Limb (tissue), 2 donors: ENCODE results near the gene INTS4.
"Not testable (repeated sequence)": the region's sequence is repeated elsewhere in the genome, so short reads cannot be mapped to it uniquely, and the experiment has no call there.

ENCODE experiments used
- DNase-seq, 2 donors: peaks; one replicate each; pipeline ENCODE4 v3.0.0-alpha.2; 2016; ENCODE audit errors: extremely low spot score in 2 of 2

Gene INTS4

GRCh38 chr11:78025378-78025777 is 30.9 kb upstream of the INTS4 start:
- no peak for DNase-seq

DNA sequence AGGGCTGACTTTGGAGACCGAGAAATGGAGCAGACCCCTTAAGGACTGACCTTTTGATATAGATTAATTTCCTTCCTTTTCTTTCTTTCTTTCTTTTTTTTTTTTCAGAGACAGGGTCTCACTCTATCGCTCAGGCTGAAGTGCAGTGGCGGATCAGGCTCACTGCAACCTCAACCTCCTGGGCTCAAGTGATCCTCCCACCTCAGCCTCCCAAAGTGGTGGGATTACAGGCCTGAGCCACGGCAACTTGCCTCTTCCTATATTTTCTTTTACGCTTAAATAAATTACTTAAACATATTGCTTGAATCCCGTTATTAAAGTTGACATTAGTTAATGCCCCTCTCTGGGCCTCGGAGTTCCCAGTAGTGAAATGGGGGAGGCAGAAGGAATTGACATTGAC is 29.0 kb upstream of the INTS4 start:
- DNase-seq, result no peak

GRCh38 chr11:78022397-78023396 is 28.2 kb upstream of the INTS4 start, which contains the start of gene KCTD14:
TSS of gene KCTD14 (minus strand) at chr11:78023276. CDS start at chr11:78023249, 27 bp downstream.
- peak in 1 of 2 donors; percentile 62 for DNase-seq

DNA sequence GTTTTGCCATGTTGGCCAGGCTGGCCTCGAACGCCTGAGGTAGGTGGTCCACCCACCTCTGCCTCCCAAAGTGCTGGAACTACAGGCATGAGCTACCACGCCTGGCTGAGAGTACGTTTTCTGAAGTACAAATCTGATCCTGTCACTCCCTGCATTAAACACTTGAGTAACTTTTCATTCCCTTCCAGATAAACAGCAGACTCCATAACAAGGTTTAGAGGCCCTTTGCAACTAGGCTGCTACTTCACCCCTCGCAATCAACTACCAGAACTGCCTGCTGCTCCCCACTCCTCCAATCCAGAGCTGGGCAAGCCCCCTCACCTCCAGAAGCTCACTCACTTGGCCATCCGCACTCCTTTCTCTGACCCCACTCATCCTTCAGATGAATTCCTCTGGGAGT is 27.1 kb upstream of the INTS4 start:
- DNase-seq, result no peak

- no peak for DNase-seq
Observed at GRCh38 chr11:78020246-78020645, 25.8 kb upstream of the INTS4 start.

DNA sequence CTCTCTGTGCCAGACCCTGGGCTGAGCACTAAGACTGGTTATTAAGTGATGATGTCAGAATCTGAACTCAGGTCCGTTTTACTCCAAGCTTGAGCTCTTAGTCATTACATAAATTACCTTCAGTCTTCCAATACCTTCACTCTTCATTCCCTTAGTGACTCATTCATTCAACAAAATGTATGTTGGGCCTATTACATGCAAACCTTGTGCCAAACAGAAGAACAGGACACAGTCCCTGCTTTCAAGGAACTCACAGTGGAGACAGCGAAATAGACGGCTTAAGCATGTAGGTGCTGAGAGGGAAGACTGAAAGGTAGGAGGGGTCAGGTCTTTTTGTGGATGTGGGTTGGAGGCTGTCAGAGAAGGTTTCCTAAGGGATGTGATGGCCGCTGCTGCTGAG is 25.3 kb upstream of the INTS4 start:
- no peak for DNase-seq

DNA sequence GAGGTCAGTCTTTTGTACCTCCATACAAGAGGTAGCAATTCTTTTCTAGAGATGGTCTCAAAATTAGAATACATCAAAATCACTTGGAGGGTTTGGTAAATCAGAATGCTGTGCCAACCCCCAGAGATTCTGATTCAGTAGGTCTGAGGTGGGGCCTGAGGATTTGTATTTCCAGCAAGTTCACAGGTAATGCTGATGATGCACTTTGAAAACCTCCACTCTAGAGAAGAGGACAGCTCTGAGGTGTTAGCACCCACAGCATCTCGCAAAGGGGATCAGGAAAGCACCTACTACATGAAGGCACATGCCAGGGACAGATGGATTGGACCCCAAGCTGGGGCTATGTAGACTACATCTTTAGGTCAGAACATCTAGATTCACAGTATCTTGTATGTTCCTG is 21.4 kb upstream of the INTS4 start:
- no peak for DNase-seq

DNA sequence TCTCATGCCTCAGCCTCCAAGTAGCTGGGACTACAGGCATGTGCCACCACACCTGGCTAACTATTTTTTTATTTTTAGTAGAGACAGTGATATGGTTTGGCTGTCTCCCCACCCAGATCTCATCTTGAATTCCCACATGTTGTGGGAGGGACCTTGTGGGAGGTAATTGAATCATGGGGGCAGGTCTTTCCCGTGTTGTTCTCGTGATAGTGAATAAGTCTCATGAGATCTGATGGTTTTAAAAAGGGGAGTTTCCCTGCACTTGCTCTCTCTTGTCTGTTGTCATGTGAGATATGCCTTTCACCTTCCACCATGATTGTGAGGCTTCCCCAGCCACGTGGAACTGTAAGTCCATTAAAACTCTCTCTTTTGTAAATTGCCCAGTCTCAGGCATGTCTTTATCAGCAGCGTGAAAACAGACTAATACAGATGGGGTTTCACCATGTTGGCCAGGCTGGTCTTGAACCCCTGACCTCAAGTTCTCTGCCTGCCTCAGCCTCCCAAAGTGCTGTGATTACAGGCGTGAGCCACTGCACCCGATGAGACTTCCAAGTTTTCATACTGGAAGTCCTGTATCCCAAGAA is 20.6 kb upstream of the INTS4 start:
- DNase-seq, result not testable (repeated sequence)

DNA sequence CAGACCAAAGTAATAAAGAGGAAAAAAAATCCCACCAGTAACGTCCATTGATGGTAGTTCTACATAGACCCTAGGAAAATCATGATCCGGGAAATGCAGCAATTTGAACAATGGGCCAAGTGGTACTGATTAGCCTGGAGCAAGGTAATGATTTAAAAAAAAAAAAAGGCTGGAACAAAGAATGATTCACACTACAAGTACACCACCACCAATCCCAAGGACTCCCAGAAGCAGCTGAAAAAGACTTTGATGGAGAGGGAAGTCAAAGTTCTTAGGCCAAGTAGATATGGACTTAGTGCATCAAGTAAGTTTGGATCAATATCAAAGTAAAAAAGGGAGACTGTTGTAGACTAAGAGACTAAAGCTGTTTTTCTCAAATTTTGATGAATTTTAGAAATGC is 16.8 kb upstream of the INTS4 start:
- DNase-seq, result no peak

DNA sequence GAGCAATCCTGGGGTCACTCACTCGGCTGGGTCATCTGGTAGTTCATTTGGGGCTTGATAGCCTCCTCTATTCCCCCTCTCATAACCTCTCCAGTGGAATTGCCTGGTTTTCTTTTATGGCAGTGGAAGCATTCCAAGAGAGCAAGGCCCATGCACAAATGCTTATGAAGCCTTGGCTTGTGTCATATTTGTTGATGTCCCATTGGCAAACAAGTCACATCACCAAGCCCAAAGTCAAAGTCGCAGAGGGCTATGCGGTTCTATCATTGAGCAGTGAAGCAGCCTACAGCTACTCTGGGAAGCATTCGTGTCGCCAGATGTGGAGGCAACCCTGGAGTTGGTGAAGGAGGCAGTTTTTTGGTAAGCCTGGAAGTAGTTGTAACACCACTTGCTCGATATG is 16.3 kb upstream of the INTS4 start:
- DNase-seq, result no peak

GRCh38 chr11:78010304-78010703 is 15.8 kb upstream of the INTS4 start:
- no peak for DNase-seq

DNA sequence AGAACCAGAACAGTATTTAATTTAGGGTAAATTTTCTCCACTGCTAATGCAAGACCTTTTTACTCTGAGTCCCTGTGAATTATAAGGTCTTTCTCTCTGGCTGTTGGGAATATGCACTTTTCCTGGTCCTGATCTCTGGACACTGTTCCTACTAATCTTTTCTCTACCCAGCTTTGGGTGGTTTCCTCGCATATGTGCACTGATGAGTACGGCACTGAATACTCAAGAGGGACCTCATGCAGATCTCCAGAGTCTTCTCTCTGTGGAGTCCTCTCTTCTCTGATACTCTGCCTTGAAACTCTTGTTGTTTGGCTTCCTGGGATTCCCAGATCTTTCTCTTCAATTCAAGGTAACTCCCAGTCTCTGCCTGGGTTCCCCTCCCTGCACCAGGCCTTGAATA is 14.6 kb upstream of the INTS4 start:
- DNase-seq, result no peak

- DNase-seq, result peak in 1 of 2 donors; percentile 35
Observed at GRCh38 chr11:78000193-78000592, 5.7 kb upstream of the INTS4 start.

DNA sequence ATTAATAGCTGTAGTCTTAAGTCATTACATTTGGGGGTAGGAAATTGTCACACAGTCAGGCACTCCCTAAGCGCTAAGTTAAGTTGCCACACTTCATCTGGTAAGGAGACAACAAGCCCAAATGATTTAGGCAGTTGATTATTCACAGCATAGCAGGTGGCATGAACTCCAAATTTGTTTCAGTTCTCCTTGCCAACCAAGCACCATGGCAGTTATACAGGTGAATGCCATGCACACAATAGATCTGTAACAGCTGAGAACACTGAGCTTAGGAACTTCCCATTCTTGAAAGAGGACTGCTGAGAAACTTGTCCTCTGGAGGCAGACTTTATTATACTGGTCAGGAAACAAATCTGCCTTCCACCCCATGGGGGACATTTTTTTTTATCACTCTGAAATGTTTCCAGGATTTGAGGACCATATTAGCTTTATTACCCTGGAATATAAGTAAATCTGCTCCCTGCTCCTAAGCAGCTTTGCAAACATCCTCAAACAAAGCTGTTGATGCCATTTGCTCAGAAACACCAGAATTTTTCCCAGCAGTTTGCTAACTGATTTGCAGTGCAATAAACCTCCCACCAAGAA is 5.1 kb upstream of the INTS4 start:
- no peak for DNase-seq

- no peak for DNase-seq
Observed at GRCh38 chr11:77993902-77994301, 566 bp downstream of the INTS4 start.

GRCh38 chr11:77990981-77991380 is 3.5 kb downstream of the INTS4 start:
- DNase-seq, result no peak

DNA sequence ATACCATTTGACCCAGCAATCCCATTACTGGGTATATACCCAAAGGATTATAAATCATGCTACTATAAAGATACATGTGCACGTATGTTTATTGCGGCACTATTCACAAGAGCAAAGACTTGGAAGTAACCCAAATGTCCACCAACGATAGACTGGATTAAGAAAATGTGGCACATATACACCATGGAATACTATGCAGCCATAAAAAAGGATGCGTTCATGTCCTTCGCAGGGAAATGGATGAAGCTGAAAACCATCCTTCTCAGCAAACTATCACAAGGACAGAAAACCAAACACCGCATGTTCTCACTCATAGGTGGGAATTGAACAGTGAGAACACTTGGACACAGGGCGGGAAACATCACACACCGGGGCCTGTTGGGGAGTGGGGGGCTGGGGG is 8.0 kb downstream of the INTS4 start:
- DNase-seq, result not testable (repeated sequence)

DNA sequence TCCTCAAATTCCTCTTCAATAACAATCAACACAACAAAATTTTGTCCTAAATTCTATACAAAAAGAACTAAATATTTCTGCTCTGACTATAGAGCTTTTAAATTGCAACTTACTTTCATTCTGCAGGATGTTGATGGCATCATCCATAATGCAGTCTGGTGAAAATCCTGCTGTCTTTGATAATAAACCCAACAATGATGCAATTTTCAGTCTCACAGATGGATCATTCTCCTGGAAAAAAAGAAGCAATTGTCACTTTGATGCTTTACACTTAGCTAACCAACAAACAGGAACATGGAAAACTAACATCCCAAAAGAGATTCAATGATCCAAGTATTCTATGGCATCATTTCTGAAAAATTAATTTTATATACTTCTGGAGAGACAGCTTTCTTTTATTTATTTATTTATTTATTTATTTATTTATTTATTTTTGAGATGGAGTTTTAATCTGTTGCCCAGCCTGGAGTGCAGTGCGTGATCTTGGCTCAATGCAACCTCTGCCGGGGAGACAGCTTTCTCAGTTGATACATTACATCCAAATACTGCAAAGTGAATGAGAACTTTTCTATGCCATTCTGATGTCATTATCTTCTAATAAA is 13.0 kb downstream of the INTS4 start:
- no peak for DNase-seq

DNA sequence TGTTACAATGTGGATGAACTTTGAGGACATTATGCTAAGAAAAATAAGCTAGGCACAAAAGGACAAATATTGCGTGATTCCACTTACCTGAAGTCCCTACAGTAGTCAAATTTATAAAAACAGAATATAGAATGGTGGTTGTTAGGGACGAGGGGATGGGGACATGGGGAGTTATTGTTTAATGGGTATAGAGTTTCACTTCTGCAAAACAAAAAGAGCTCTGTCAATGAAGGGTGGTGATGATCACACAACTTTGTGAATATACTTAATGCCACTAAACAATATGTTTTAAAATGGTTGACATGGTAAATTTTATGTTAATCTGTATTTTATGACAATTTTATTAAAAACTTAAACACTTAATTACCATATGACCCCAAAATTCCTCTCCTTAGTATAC is 26.1 kb downstream of the INTS4 start:
- no peak for DNase-seq

DNA sequence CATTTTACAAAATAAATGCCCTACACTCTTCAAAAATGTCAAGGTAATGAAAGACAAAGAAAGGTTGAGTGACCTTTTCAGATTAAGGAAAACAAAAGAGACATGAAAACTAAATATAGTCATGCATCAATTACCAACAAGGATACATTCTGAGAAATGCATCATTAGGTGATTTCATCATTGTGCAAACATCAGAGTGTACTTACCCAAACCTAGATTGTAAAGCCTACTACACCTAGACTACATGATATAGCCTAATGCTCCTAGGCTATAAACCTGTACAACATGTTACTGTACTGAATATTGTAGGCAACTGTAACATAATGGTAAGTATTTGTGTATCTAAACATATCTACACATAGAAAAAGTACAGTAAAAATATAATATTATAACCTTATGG is 26.7 kb downstream of the INTS4 start:
- DNase-seq, result no peak

DNA sequence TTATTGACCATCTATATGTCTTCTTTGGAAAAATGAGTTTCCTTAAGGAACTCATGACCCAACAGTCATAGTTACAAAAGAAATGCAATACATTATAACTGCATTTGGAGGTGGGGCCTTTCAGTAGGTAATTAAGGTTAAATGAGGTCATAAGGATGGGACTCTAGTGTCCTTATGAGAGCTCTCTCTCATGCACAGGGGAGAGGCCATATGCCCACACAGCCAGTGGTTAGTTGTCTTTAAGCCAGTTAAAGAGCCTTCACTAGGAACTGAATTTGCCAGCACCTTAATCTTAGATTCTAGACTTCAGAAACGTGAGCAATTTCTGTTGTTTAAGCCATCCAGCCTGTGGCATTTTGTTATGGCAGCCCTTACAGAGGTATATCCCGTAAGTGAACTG is 27.3 kb downstream of the INTS4 start:
- DNase-seq, result no peak

DNA sequence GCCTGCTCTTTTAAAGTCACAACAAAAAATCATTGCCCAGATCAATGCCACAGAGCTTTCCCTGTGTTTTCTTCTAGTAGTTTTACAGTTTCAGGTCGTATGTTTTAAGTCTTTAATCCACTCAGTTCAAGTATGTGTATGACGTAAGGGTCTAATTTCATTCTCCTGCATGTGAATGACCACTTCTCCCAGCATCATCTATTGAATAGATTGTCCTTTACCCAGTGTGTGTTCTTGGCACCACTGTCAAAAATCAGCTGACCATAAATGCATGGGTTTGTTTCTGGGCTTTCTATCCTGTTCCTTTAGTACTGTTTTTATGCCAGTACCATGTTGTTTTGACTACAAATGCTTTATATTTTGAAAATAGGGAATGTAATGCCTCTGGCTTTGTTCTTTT is 28.1 kb downstream of the INTS4 start:
- no peak for DNase-seq
